Kidney epithelial cell (primary cell): ENCODE data around the gene LYPD6. TPM values are rescaled to one million over a fixed set of nuclear protein-coding genes. Genes with fewer than 3 reads are reported as not detected.
A peak's percentile ranks its signal among the peaks of the same experiment; 100 is the strongest.

Experiments
- DNase-seq: peaks from one replicate; pipeline ENCODE4 v3.0.0-alpha.2; 2010; ENCODE audit warnings: low read depth
- H3K27me3 ChIP-seq: 2 replicates; pipeline ENCODE4 v1.6.0; 2011; ENCODE audit warnings: low read length; ENCODE audit not compliant: control insufficient read depth, insufficient read depth
- H3K36me3 ChIP-seq: 2 replicates; pipeline ENCODE4 v1.5.1; 2011; ENCODE audit warnings: low read length; ENCODE audit not compliant: control insufficient read depth, insufficient read depth
- H3K4me3 ChIP-seq: 2 replicates; pipeline ENCODE4 v1.5.1; 2011; ENCODE audit warnings: low read depth, mild to moderate bottlenecking, control low read depth, low read length
- CTCF ChIP-seq: IDR thresholded peaks from 2 replicates; pipeline ENCODE4 v1.5.1; 2011; ENCODE audit warnings: mild to moderate bottlenecking, moderate library complexity, low read length, control low read depth, inconsistent platforms; ENCODE audit not compliant: insufficient read depth, poor library complexity, severe bottlenecking
- total RNA-seq: library from RNA; depleted of rRNA; stranded (reverse); fragments of >200 nt; gene quantifications from 2 replicates; pipeline ENCODE4 v1.2.3, GENCODE V29; 2015

LYPD6 gene
- total RNA-seq, 1 donor from 2014 or later, result 3.7 TPM

- DNase-seq, result peak; percentile 34
- Histone ChIP-seq H3K36me3 (no peaks in the 10 kb centered on the region), H3K27me3 (no peaks in the 10 kb centered on the region), H3K4me3 (no peak overlapping the region)
- no peak for TF ChIP-seq CTCF
These were observed 80.5 kb downstream of the LYPD6 start for GRCh38 chr2:149410701-149411484.

- H3K27me3 ChIP-seq, result no peaks in the 10 kb centered on the region
- TF ChIP-seq CTCF, result no peak
- no peak overlapping the region for H3K4me3 ChIP-seq
- H3K36me3 ChIP-seq, result no peaks in the 10 kb centered on the region
- DNase-seq, result no peak
These were observed 83.1 kb downstream of the LYPD6 start for GRCh38 chr2:149413487-149413886.

GRCh38 chr2:149415086-149415485 lies 84.7 kb downstream of the LYPD6 start:
- no peaks in the 10 kb centered on the region for H3K36me3 ChIP-seq
- H3K27me3 ChIP-seq, result no peaks in the 10 kb centered on the region
- no peak overlapping the region for H3K4me3 ChIP-seq
- TF ChIP-seq CTCF, result no peak
- no peak for DNase-seq

GRCh38 chr2:149418065-149418464 lies 87.7 kb downstream of the LYPD6 start:
- Histone ChIP-seq H3K27me3 (no peaks in the 10 kb centered on the region), H3K4me3 (no peak overlapping the region), H3K36me3 (no peaks in the 10 kb centered on the region)
- no peak for DNase-seq
- no peak for TF ChIP-seq CTCF

- Histone ChIP-seq H3K36me3 (no peaks in the 10 kb centered on the region), H3K4me3 (no peak overlapping the region), H3K27me3 (no peaks in the 10 kb centered on the region)
- no peak for TF ChIP-seq CTCF
- no peak for DNase-seq
These were observed 89.9 kb downstream of the LYPD6 start for GRCh38 chr2:149420053-149420963.
